HepG2 (cell line): Measurements from ENCODE around the gene TIPIN. TPM values are rescaled to one million over a fixed set of nuclear protein-coding genes. Genes with fewer than 3 reads are reported as not detected.

Source experiments
- ATAC-seq: fragments of 200-7000 bp; cut with Tn5 transposase; 3 replicates; pipeline ENCODE4 v1.9.1; 2020; ENCODE audit warnings: mild to moderate bottlenecking, moderate library complexity
- BruUV-seq: library from RNA; stranded (reverse); fragments of 400-500 nt; replicated peaks from 2 replicates; lab custom pipeline; 2021; lab: Mats Ljungman, UMichigan
- CTCF ChIA-PET: fragments of 300-600 bp; formaldehyde crosslinking; extraction: SDS; loops from one replicate; lab custom pipeline; 2021; ENCODE audit warnings: low total read pairs, inconsistent platforms, low intra/inter-chr PET ratio; lab: Yijun Ruan, JAX
- POLR2A ChIA-PET: fragments of 350-600 bp; sonication (Branson Sonifier 250); formaldehyde crosslinking; loops from one replicate; lab custom pipeline; 2020; ENCODE audit warnings: antibody characterized with exemption, inconsistent platforms; lab: Yijun Ruan, JAX
- DNase-seq: peaks from one replicate; pipeline ENCODE4 v3.0.0-alpha.2; 2015; ENCODE audit warnings: low spot score
- FAIRE-seq: peaks from 3 replicates; lab custom pipeline; 2011; peaks lifted over from hg19 to GRCh38; lab: Jason Lieb, UNC
- H2AFZ ChIP-seq: one replicate; pipeline ENCODE4 v1.6.1; 2011; ENCODE audit warnings: low read length, inconsistent platforms
- H3K27ac ChIP-seq: fragments of 300-600 bp; 3 replicates; pipeline ENCODE4 v1.8.0; 2011; ENCODE audit warnings: mixed run types, mild to moderate bottlenecking, mixed read lengths, low read length, inconsistent platforms; ENCODE audit not compliant: insufficient read depth; ENCODE audit errors: extremely low read length
- H3K27me3 ChIP-seq, 2 experiments: fragments of 200-600 bp in 1 of 2; 2 replicates in 1 of 2; 3 replicates in 1 of 2; pipeline versions ENCODE4 v1.6.0 to v1.8.0; 2011; ENCODE audit warnings: low read length in 2 of 2, mild to moderate bottlenecking in 2 of 2, moderate library complexity in 2 of 2, inconsistent platforms in 1 of 2; ENCODE audit not compliant: insufficient read depth in 2 of 2, control insufficient read depth in 1 of 2
- H3K36me3 ChIP-seq, 2 experiments: fragments of 200-600 bp in 1 of 2; replicated peaks in 1 of 2; 2 replicates in 1 of 2; 3 replicates in 1 of 2; pipeline versions ENCODE4 v1.5.1 to v1.8.0; 2011; ENCODE audit warnings: low read length in 2 of 2, inconsistent platforms in 1 of 2; ENCODE audit not compliant: insufficient read depth in 2 of 2, control insufficient read depth in 1 of 2
- H3K4me1 ChIP-seq: 2 replicates; pipeline ENCODE4 v1.5.1; 2012; ENCODE audit warnings: low read length, inconsistent platforms; ENCODE audit not compliant: insufficient read depth
- H3K4me2 ChIP-seq: 2 replicates; pipeline ENCODE4 v1.6.0; 2011; ENCODE audit warnings: low read depth, low read length, inconsistent platforms
- H3K4me3 ChIP-seq, 3 experiments: fragments of 200-600 bp in 1 of 3; sonication (generic), shearing (Covaris generic) in 1 of 3; replicated peaks in 1 of 3; 2 replicates each; pipeline ENCODE4 v1.5.1; 2011 to 2016; ENCODE audit warnings: low read length in 3 of 3, inconsistent platforms in 2 of 3, low read depth in 2 of 3, mild to moderate bottlenecking in 2 of 3, control low read depth in 1 of 3, mixed read lengths in 1 of 3; ENCODE audit not compliant: insufficient read depth in 1 of 3
- H3K79me2 ChIP-seq: one replicate; pipeline ENCODE4 v1.6.1; 2011; ENCODE audit warnings: low read length, inconsistent platforms; ENCODE audit not compliant: insufficient read depth
- H3K9ac ChIP-seq: 2 replicates; pipeline ENCODE4 v1.6.0; 2011; ENCODE audit warnings: mild to moderate bottlenecking, low read depth, low read length, inconsistent platforms; ENCODE audit not compliant: insufficient read depth
- H3K9me3 ChIP-seq: 2 replicates; pipeline ENCODE4 v1.5.1; 2012; ENCODE audit warnings: mild to moderate bottlenecking, low read length
- H4K20me1 ChIP-seq: 2 replicates; pipeline ENCODE4 v1.6.0; 2011; ENCODE audit warnings: inconsistent platforms, mild to moderate bottlenecking, low read length, moderate library complexity; ENCODE audit not compliant: insufficient read depth
- FOXJ3 ChIP-seq: sonication (generic); formaldehyde crosslinking; IDR thresholded peaks from 2 replicates; pipeline ENCODE4 v1.4.0; 2020; ENCODE audit warnings: missing genetic modification reagents, mild to moderate bottlenecking, borderline replicate concordance
- HMGXB3 ChIP-seq: sonication (generic); formaldehyde crosslinking; IDR thresholded peaks from 2 replicates; pipeline ENCODE4 v1.4.0; 2020; ENCODE audit warnings: missing genetic modification reagents, borderline replicate concordance
- MAFF ChIP-seq: IDR thresholded peaks from 2 replicates; pipeline ENCODE4 v1.6.1; 2011; ENCODE audit warnings: low read depth, low read length, improper control_type of control experiment
- MAFG ChIP-seq: sonication (generic); formaldehyde crosslinking; IDR thresholded peaks from 2 replicates; pipeline ENCODE4 v1.5.1; 2020; ENCODE audit warnings: mild to moderate bottlenecking, missing genetic modification reagents
- MTA3 ChIP-seq: sonication (generic); formaldehyde crosslinking; IDR thresholded peaks from 2 replicates; pipeline ENCODE4 v1.4.0; 2020; ENCODE audit warnings: missing genetic modification reagents
- MYNN ChIP-seq: sonication (generic); formaldehyde crosslinking; IDR thresholded peaks from 2 replicates; pipeline ENCODE4 v1.4.0; 2020; ENCODE audit warnings: mild to moderate bottlenecking, low read depth, missing genetic modification reagents
- NR2F2 ChIP-seq: IDR thresholded peaks from 2 replicates; pipeline ENCODE4 v1.6.1; 2012; ENCODE audit warnings: low read depth, inconsistent platforms, borderline replicate concordance
- SIN3B ChIP-seq: fragments of 150-350 bp; IDR thresholded peaks from 2 replicates; pipeline ENCODE4 v1.6.1; 2014; ENCODE audit warnings: low read length
- SMAD3 ChIP-seq: sonication (generic); formaldehyde crosslinking; IDR thresholded peaks from 2 replicates; pipeline ENCODE4 v1.4.0; 2020; ENCODE audit warnings: missing genetic modification reagents
- ZNF383 ChIP-seq: sonication (generic); formaldehyde crosslinking; IDR thresholded peaks from 2 replicates; pipeline ENCODE4 v1.4.0; 2020; ENCODE audit warnings: missing genetic modification reagents, mild to moderate bottlenecking, borderline replicate concordance
- ZNF512 ChIP-seq: sonication (generic); formaldehyde crosslinking; IDR thresholded peaks from 2 replicates; pipeline ENCODE4 v1.4.0; 2020; ENCODE audit warnings: mild to moderate bottlenecking, missing genetic modification reagents
- ZNF616 ChIP-seq: sonication (generic); formaldehyde crosslinking; IDR thresholded peaks from 2 replicates; pipeline ENCODE4 v1.5.0; 2020; ENCODE audit warnings: low read depth, mild to moderate bottlenecking, missing genetic modification reagents
- ZNF629 ChIP-seq: sonication (generic); formaldehyde crosslinking; conservative IDR thresholded peaks from 2 replicates; pipeline ENCODE4 v1.5.0; 2020; ENCODE audit warnings: missing genetic modification reagents
- ZSCAN31 ChIP-seq: sonication (generic); formaldehyde crosslinking; IDR thresholded peaks from 2 replicates; pipeline ENCODE4 v1.5.0; 2020; ENCODE audit warnings: low read depth, mild to moderate bottlenecking, missing genetic modification reagents
- WGBS: methylation state at CpG from one replicate; pipeline ENCODE4 v1.1.6; 2017; ENCODE audit warnings: low lambda C conversion rate; 5-methylcytosine and 5-hydroxymethylcytosine counted together
- in situ Hi-C: cut with HindIII; loops from 2 replicates; pipeline ENCODE4 v1.10.0; 2017; ENCODE audit warnings: low pct_unique_long_range_greater_than_20kb; ENCODE audit not compliant: extremely low pct_ligation_motif_present
- intact Hi-C: fragments of 100-400 bp; cut with micrococcal nuclease; formaldehyde crosslinking; loops from one replicate; pipeline ENCODE4 v1.10.0; 2022; ENCODE audit not compliant: unreplicated experiment
- polyA plus RNA-seq, 8 experiments: library from polyadenylated mRNA; depleted of rRNA in 3 of 8; stranded (reverse) in 7 of 8; unstranded in 1 of 8; fragments of >200 nt; fragmentation: Illumina TruSeq in 4 of 8; extraction: Trizol in 4 of 8; gene quantifications; 2 replicates each; pipeline versions ENCODE4 v1.2.1 to v1.2.3, GENCODE V29; 2011 to 2016; ENCODE audit warnings: low read depth in 4 of 8, missing spikeins in 1 of 8, mixed read lengths in 1 of 8; ENCODE audit not compliant: insufficient read depth in 1 of 8
- total RNA-seq, 5 experiments: library from RNA; depleted of rRNA; stranded (reverse); fragments of >200 nt; fragmentation: Illumina TruSeq; extraction: Trizol; gene quantifications; 2 replicates each; pipeline ENCODE4 v1.2.3, GENCODE V29; 2016; ENCODE audit warnings: low read depth in 1 of 5

Gene TIPIN
- total and polyA plus RNA-seq, 2 of the 13 experiments (the other 11 are each of a cell fraction or from before 2014, with no cell fraction given) = 2.7 to 28.6 TPM

- 0 out of 2 replicates have a peak, but pooled peaks cover 2% of the 10 kb centered on the region for H4K20me1 ChIP-seq
- no peaks in the 10 kb centered on the region for H3K27me3 ChIP-seq
- H3K4me1 ChIP-seq = no peaks in the 10 kb centered on the region
- FAIRE-seq = no peak
- no peak overlapping the region for H2AFZ ChIP-seq
- no peak overlapping the region for H3K9ac ChIP-seq
- H3K4me2 ChIP-seq = no peak overlapping the region
- TF ChIP-seq NR2F2 = no peak
- TF ChIP-seq SIN3B = no peak
- no peak for TF ChIP-seq MAFF
- TF ChIP-seq, all 625 proteins: peak for 0
- Histone ChIP-seq H3K79me2 (no peaks in the 10 kb centered on the region), H3K4me3 (no peak overlapping the region), H3K9me3 (no peaks in the 10 kb centered on the region), H3K36me3 (peaks cover 20 to 83% of the 10 kb centered on the region in 2 experiments), H3K27ac (no peak overlapping the region)
- ChIA-PET CTCF (no interaction called here), POLR2A (no interaction called here)
- in situ Hi-C loops = no loop called here
- ATAC-seq = no peak
- 100% methylated on average over 3 of the region's 3 CpGs for WGBS
- DNase-seq = no peak
- BruUV-seq = no TSS peak
- intact Hi-C loops = no loop called here
These were observed 46.7 kb downstream of the TIPIN start for GRCh38 chr15:66309828-66310227.

- Histone ChIP-seq H3K9me3 (no peaks in the 10 kb centered on the region), H3K4me3 (no peak overlapping the region), H3K4me1 (no peaks in the 10 kb centered on the region), H3K9ac (no peak overlapping the region), H3K27me3 (no peaks in the 10 kb centered on the region), H3K36me3 (peaks cover 17 to 73% of the 10 kb centered on the region in 2 experiments), H3K79me2 (no peaks in the 10 kb centered on the region), H4K20me1 (0 out of 2 replicates have a peak, but pooled peaks cover 2% of the 10 kb centered on the region), H2AFZ (no peak overlapping the region), H3K4me2 (no peak overlapping the region), H3K27ac (no peak overlapping the region)
- in situ Hi-C loops = no loop called here
- POLR2A ChIA-PET = no interaction called here
- ATAC-seq = no peak
- CTCF ChIA-PET = no interaction called here
- BruUV-seq = no TSS peak
- intact Hi-C loops = no loop called here
- no peak for DNase-seq
- WGBS = 100% methylated on average over 3 of the region's 3 CpGs
- FAIRE-seq = no peak
- no peak for TF ChIP-seq MAFG (CRISPR knock-in tag)
- no peak for TF ChIP-seq ZNF616 (CRISPR knock-in tag)
- no peak for TF ChIP-seq MYNN
- no peak for TF ChIP-seq FOXJ3 (CRISPR knock-in tag)
- no peak for TF ChIP-seq ZNF383
- TF ChIP-seq ZNF512 = no peak
- TF ChIP-seq MTA3 (CRISPR knock-in tag) = no peak
- no peak for TF ChIP-seq ZNF629 (CRISPR knock-in tag)
- no peak for TF ChIP-seq HMGXB3 (CRISPR knock-in tag)
- no peak for TF ChIP-seq SMAD3
- no peak for TF ChIP-seq ZSCAN31 (CRISPR knock-in tag)
These were observed 48.0 kb downstream of the TIPIN start for GRCh38 chr15:66308531-66308930.
